Measurements from ENCODE around the gene ARID1B. TPM values are rescaled to one million over a fixed set of nuclear protein-coding genes. Genes with fewer than 3 reads are reported as not detected.

Gene ARID1B
- total and polyA plus RNA-seq, 9 of the 15 experiments (the other 6 are each of a cell fraction or from before 2014, with no cell fraction given), result 12.5 to 50.5 (median 25.8) TPM

DNA sequence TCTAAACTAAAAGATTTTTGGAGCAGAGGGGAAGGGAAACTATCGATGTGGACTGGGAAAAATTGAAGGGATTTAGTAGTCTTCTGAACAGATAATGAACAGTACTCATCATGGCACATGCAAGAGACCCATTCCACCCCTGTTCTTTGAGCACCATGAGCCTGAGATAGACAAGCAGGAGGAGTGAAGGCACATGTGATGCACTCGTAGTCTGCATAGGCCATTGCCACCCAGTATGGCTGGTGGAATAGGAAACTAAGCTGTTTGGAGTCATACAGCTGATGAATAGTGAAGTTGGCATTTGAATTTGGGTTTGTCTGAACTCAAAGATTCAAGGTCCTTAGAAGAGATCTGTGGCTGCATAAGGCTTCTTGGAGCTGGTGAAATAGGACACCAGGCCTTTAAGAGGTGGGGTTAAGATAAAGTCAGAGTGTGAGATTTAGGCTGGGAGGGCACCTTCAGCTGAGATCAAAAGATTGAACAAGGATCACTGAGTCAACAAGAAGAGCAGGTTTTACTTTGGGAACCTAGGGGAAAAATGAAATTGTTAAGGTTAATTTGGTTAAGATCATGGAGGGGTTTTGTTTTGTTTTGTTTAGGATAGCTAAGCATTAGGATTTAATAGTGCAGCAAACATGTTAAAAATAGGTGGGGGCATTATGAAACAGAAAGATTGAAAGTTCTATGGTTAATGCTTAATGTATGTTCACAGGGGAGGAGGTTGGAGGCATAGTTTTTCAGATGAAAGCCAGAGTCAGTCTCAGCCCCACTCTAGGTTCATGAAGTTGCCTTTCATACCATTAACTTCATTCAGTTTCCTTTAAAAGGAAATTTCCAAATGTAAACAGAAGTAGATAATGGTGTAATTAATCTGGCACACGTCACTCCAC is 148.8 kb downstream of the ARID1B start:
- Histone ChIP-seq H3K36me3 (ENCODE audit: control insufficient read depth, insufficient read depth, low read length) (no peaks in the 10 kb centered on the region), H3K9ac (ENCODE audit: insufficient read depth in 1 of 2, low read depth in 2 of 2, low read length in 2 of 2) (no peak overlapping the region), H3K9me3 (replicated peaks; ENCODE audit: control insufficient read depth, insufficient read depth, low read depth, low read length) (no peaks in the 10 kb centered on the region), H2AFZ (ENCODE audit: low read depth, low read length) (no peak overlapping the region), H3K79me2 (ENCODE audit: control insufficient read depth, insufficient read depth, low read length) (peaks cover 13% of the 10 kb centered on the region; the same call in 2 of the 3 replicates), H3K4me2 (ENCODE audit: insufficient read depth, low read length) (no peak overlapping the region), H3K27ac (ENCODE audit: extremely low read depth, low read depth, low read length) (no peak overlapping the region), H3K4me1 (replicated peaks in 1 of 2; ENCODE audit: control insufficient read depth in 2 of 2, insufficient read depth in 2 of 2, low read length in 2 of 2) (peaks cover 5 to 10% of the 10 kb centered on the region in 2 experiments; a peak in 3 of 5 replicates), H3K4me3 (no peak overlapping the region), H4K20me1 (replicated peaks; ENCODE audit: control insufficient read depth, insufficient read depth, low read length) (no peaks in the 10 kb centered on the region), H3K27me3 (ENCODE audit: control insufficient read depth in 2 of 2, insufficient read depth in 2 of 2, low read length in 2 of 2) (no peaks in the 10 kb centered on the region), H3K9me1 (ENCODE audit: control insufficient read depth, insufficient read depth, low read length) (peaks cover 3% of the 10 kb centered on the region)
- POLR2A ChIA-PET, result interaction anchor here (0.7 to 2.0 kb wide), 7 partner anchors 10 to 43 kb away, joined by 3 to 8 read pairs (median 3); no protein-coding TSS in a partner anchor
- in situ Hi-C loops (cut with MboI), result no loop called here
- FAIRE-seq (peak; percentile 55), DNase-seq (ENCODE audit: extremely low read depth in 1 of 4, low spot score in 3 of 4) (no peak), ATAC-seq (peak; percentile 76)
- 43% methylated on average over 3 of the region's 3 CpGs for WGBS (ENCODE audit: insufficient coverage, low coverage, missing lambda C conversion rate)
- BruUV-seq (replicated peaks), result no TSS peak
- intact Hi-C loops (cut with micrococcal nuclease), result no loop called here
- TF ChIP-seq RCOR1 (IDR thresholded peaks at IDR 0.05; ENCODE audit: borderline replicate concordance in 1 of 2, low read depth in 2 of 2, low read length in 2 of 2) (0 out of 4 replicates have a peak, but pooled peaks of 1 of the 2 experiments have one; percentile 39), NRF1 (conservative IDR thresholded peaks at IDR 0.05 in 1 of 2, IDR thresholded peaks at IDR 0.05 in 1 of 2) (no peak), TRIM25 (IDR thresholded peaks at IDR 0.05; ENCODE audit: borderline replicate concordance) (0 out of 2 replicates have a peak, but pooled peaks have one; percentile 25), SREBF2 (CRISPR knock-in tag; IDR thresholded peaks at IDR 0.05) (no peak), ZFP91 (CRISPR knock-in tag; IDR thresholded peaks at IDR 0.05) (peak; percentile 67; the same call in 1 of the 2 replicates)
- CTCF ChIA-PET (ENCODE audit: low intra/inter-chr PET ratio), result no interaction called here
